HEK293T (cell line): ENCODE results near the gene TAF6.

Experiments used
- BHLHE40 ChIP-seq: fragments of 450-650 bp; IDR thresholded peaks from 2 replicates; pipeline ENCODE4 v1.6.1; 2016; ENCODE audit warnings: mild to moderate bottlenecking, moderate library complexity, borderline replicate concordance
- ELF4 ChIP-seq: fragments of 450-650 bp; IDR thresholded peaks from 2 replicates; pipeline ENCODE4 v1.6.1; 2017; ENCODE audit warnings: antibody characterized with exemption
- SP1 ChIP-seq: fragments of 450-650 bp; IDR thresholded peaks from 2 replicates; pipeline ENCODE4 v1.6.1; 2017
- SUZ12 ChIP-seq: fragments of 450-650 bp; IDR thresholded peaks from 2 replicates; pipeline ENCODE4 v1.6.1; 2016; ENCODE audit warnings: mild to moderate bottlenecking
- TF ChIP-seq, protein P1 (sequence below): fragments of 450-650 bp; IDR thresholded peaks from 2 replicates; pipeline ENCODE4 v1.6.1; 2016

GRCh38 chr7:100061518-100062193 is 57.5 kb downstream of the TAF6 start:
- TF ChIP-seq, protein P1, sequence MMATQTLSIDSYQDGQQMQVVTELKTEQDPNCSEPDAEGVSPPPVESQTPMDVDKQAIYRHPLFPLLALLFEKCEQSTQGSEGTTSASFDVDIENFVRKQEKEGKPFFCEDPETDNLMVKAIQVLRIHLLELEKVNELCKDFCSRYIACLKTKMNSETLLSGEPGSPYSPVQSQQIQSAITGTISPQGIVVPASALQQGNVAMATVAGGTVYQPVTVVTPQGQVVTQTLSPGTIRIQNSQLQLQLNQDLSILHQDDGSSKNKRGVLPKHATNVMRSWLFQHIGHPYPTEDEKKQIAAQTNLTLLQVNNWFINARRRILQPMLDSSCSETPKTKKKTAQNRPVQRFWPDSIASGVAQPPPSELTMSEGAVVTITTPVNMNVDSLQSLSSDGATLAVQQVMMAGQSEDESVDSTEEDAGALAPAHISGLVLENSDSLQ, result no peak
- TF ChIP-seq SP1, result no peak
- no peak for TF ChIP-seq BHLHE40
- no peak for TF ChIP-seq ELF4
- no peak for TF ChIP-seq SUZ12
